ENCODE results near the gene NRN1.

DNA sequence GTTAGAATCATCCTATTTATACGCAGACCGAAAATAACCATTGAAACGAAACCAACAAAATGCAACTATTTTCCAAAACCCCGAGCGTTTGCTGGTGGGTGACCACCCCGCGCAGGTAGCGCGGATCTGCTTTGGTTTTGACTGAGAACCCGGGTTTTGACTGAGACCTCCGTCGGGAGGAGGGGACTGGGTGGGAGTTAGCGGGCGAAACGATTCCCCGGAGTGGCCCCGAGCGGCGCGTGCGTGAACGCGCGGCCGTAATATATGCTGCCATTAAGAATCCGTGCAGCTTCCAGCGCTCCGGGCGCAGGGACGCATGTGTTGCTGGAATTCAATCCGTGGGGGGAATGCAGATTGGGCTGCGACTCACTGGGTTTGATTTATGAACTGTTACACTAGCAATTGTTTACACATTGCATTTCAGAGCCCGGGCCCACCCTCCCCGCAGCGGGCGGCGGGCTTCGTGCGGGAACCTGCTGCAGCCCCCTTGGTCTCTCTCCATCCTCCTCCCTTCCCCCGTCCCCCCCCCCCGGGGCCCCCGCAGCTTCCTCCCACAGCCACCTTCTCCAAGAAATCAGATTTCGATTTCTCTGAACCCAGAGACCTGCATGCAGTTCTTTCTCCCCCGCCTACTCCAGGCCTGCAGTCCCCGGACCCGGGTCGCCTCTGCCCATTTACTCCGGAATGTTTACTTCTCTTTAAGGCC is 9.9 kb downstream of the NRN1 start:
- TF ChIP-seq CTCF (IDR thresholded peaks at IDR 0.05) (no peak), POLR2A (IDR thresholded peaks at IDR 0.05) (no peak)

Data from adrenal gland (tissue), 5 donors.